Measurements from ENCODE around the gene LCN10. TPM values are rescaled to one million over a fixed set of nuclear protein-coding genes. Genes with fewer than 3 reads are reported as not detected.

LCN10 gene
- total RNA-seq, 4 donors from 2014 or later: 3.9 to 16.5 (median 9.9) TPM

GRCh38 chr9:136723362-136723976 is 19.3 kb downstream of the LCN10 start:
- no peak for TF ChIP-seq CTCF (IDR thresholded peaks at IDR 0.05)
- no peak for TF ChIP-seq EP300 (IDR thresholded peaks at IDR 0.05)
- TF ChIP-seq POLR2AphosphoS5 (IDR thresholded peaks at IDR 0.05): no peak
- no peak for TF ChIP-seq POLR2A (IDR thresholded peaks at IDR 0.05)
- no peak for ATAC-seq

GRCh38 chr9:136722969-136723356 is 19.8 kb downstream of the LCN10 start:
- WGBS, 2 donors (ENCODE audit: low coverage in 1 of 2): no CpG with 5 or more reads among the region's 24 CpGs

More at GRCh38 chr9:136723362-136723976, 19.3 kb downstream of the LCN10 start:
- Histone ChIP-seq H3K27ac (no peak overlapping the region), H3K36me3 (peaks cover 0 to 61% of the 10 kb centered on the region in 2 donors), H3K4me3 (no peak overlapping the region), H3K27me3 (no peaks in the 10 kb centered on the region), H3K9me3 (no peaks in the 10 kb centered on the region), H3K4me1 (peaks cover 0 to 94% (median 47%) of the 10 kb centered on the region in 3 donors)
- 92% methylated on average over 14 of the region's 32 CpGs; no CpG with 5 or more reads in 1 of the 2 donors for WGBS, 2 donors (ENCODE audit: low coverage in 1 of 2)

GRCh38 chr9:136722093-136722968 is 20.4 kb downstream of the LCN10 start:
- Histone ChIP-seq H3K36me3 (peaks cover 0 to 61% of the 10 kb centered on the region in 2 donors), H3K27ac (peak overlapping the region in 3 of 4 donors; percentile 52 to 59 (median 58)), H3K9me3 (no peaks in the 10 kb centered on the region), H3K4me1 (peaks cover 0 to 88% (median 46%) of the 10 kb centered on the region in 3 donors), H3K27me3 (peaks cover 3% of the 10 kb centered on the region), H3K4me3 (no peak overlapping the region)
- TF ChIP-seq EP300 (IDR thresholded peaks at IDR 0.05) (no peak), CTCF (IDR thresholded peaks at IDR 0.05) (no peak)
- ATAC-seq: no peak
- no CpG with 5 or more reads among the region's 31 CpGs for WGBS, 2 donors (ENCODE audit: low coverage in 1 of 2)

More at GRCh38 chr9:136722969-136723356, 19.8 kb downstream of the LCN10 start:
- TF ChIP-seq POLR2A (IDR thresholded peaks at IDR 0.05): no peak
- H3K4me3 ChIP-seq: no peak overlapping the region
- H3K36me3 ChIP-seq: peaks cover 0 to 61% of the 10 kb centered on the region in 2 donors
- no peak overlapping the region for H3K27ac ChIP-seq
- no peak for ATAC-seq
- peaks cover 0 to 91% (median 47%) of the 10 kb centered on the region in 3 donors for H3K4me1 ChIP-seq
- no peaks in the 10 kb centered on the region for H3K27me3 ChIP-seq
- no peaks in the 10 kb centered on the region for H3K9me3 ChIP-seq

GRCh38 chr9:136721339-136722092 is 21.2 kb downstream of the LCN10 start:
- Histone ChIP-seq H3K4me3 (no peak overlapping the region), H3K27me3 (peaks cover 7% of the 10 kb centered on the region), H3K9me3 (no peaks in the 10 kb centered on the region), H3K27ac (peak overlapping the region in 3 of 4 donors; percentile 52 to 59 (median 58)), H3K36me3 (peaks cover 0 to 58% of the 10 kb centered on the region in 2 donors), H3K4me1 (peaks cover 0 to 80% (median 38%) of the 10 kb centered on the region in 3 donors)
- peak; percentile 38 for ATAC-seq
- WGBS, 2 donors (ENCODE audit: low coverage in 1 of 2): 58% methylated on average over 8 of the region's 30 CpGs; no CpG with 5 or more reads in 1 of the 2 donors
- TF ChIP-seq POLR2AphosphoS5 (IDR thresholded peaks at IDR 0.05) (no peak), CTCF (IDR thresholded peaks at IDR 0.05) (no peak)

- Histone ChIP-seq H3K4me1 (peaks cover 0 to 74% (median 32%) of the 10 kb centered on the region in 3 donors), H3K9me3 (no peaks in the 10 kb centered on the region), H3K36me3 (peaks cover 0 to 52% of the 10 kb centered on the region in 2 donors), H3K27me3 (peaks cover 7% of the 10 kb centered on the region), H3K27ac (peak overlapping the region in 3 of 4 donors; percentile 52 to 59 (median 58)), H3K4me3 (no peak overlapping the region)
- whole genome bisulfite sequencing, 2 donors (ENCODE audit: low coverage in 1 of 2): no CpG with 5 or more reads among the region's 11 CpGs
- ATAC-seq: no peak
- TF ChIP-seq POLR2AphosphoS5 (IDR thresholded peaks at IDR 0.05) (no peak), CTCF (IDR thresholded peaks at IDR 0.05) (no peak), POLR2A (IDR thresholded peaks at IDR 0.05) (no peak), EP300 (IDR thresholded peaks at IDR 0.05) (no peak)
Measured at GRCh38 chr9:136720898-136721338, 21.8 kb downstream of the LCN10 start.
